Measurements from ENCODE around the gene LDLRAD2. TPM values are rescaled to one million over a fixed set of nuclear protein-coding genes. Genes with fewer than 3 reads are reported as not detected.

The LDLRAD2 gene
- total and polyA plus RNA-seq, 2 donors from 2014 or later = 0.79 TPM; not detected in 1

GRCh38 chr1:21828075-21828474 is 16.0 kb downstream of the LDLRAD2 start:
- peaks cover 0 to 18% (median 11%) of the 10 kb centered on the region in 3 donors for H3K36me3 ChIP-seq (ENCODE audit: control insufficient read depth in 2 of 3, insufficient read depth in 3 of 3, low read length in 3 of 3)
- intact Hi-C loops (cut with DNase I) = no loop called here
- no peak overlapping the region for H3K27ac ChIP-seq (ENCODE audit: low read depth in 2 of 2, low read length in 2 of 2)
- FAIRE-seq (no peak), DNase-seq (no peak)
- no peaks in the 10 kb centered on the region for H3K27me3 ChIP-seq (ENCODE audit: control insufficient read depth, insufficient read depth, low read length)
- no peak overlapping the region for H3K9ac ChIP-seq (ENCODE audit: low read length in 3 of 3)
- H3K4me3 ChIP-seq (ENCODE audit: low read length in 3 of 3) = no peak overlapping the region
- H3K4me1 ChIP-seq (ENCODE audit: control insufficient read depth in 2 of 3, insufficient read depth in 2 of 3, low read depth in 1 of 3, low read length in 3 of 3) = no peaks in the 10 kb centered on the region
- no peak for TF ChIP-seq CTCF (IDR thresholded peaks at IDR 0.05; ENCODE audit: borderline replicate concordance, extremely low read depth, insufficient read depth)
- no peaks in the 10 kb centered on the region for H3K9me3 ChIP-seq (ENCODE audit: control insufficient read depth in 2 of 3, insufficient read depth in 1 of 3, low read length in 3 of 3)

- H3K9ac ChIP-seq (ENCODE audit: low read length in 3 of 3) = no peak overlapping the region
- H3K27ac ChIP-seq (ENCODE audit: low read depth in 2 of 2, low read length in 2 of 2) = no peak overlapping the region
- H3K4me1 ChIP-seq (ENCODE audit: control insufficient read depth in 2 of 3, insufficient read depth in 2 of 3, low read depth in 1 of 3, low read length in 3 of 3) = no peaks in the 10 kb centered on the region
- peaks cover 2 to 19% (median 11%) of the 10 kb centered on the region in 3 donors for H3K36me3 ChIP-seq (ENCODE audit: control insufficient read depth in 2 of 3, insufficient read depth in 3 of 3, low read length in 3 of 3)
- FAIRE-seq (no peak), DNase-seq (peak in 1 of 5 donors; percentile 69)
- TF ChIP-seq CTCF (IDR thresholded peaks at IDR 0.05; ENCODE audit: borderline replicate concordance, extremely low read depth, insufficient read depth) = no peak
- intact Hi-C loops (cut with DNase I) = no loop called here
- no peaks in the 10 kb centered on the region for H3K27me3 ChIP-seq (ENCODE audit: control insufficient read depth, insufficient read depth, low read length)
- H3K9me3 ChIP-seq (ENCODE audit: control insufficient read depth in 2 of 3, insufficient read depth in 1 of 3, low read length in 3 of 3) = no peaks in the 10 kb centered on the region
- H3K4me3 ChIP-seq (ENCODE audit: low read length in 3 of 3) = no peak overlapping the region
These were observed 16.6 kb downstream of the LDLRAD2 start for GRCh38 chr1:21828506-21829210.

GRCh38 chr1:21829294-21829693 is 17.2 kb downstream of the LDLRAD2 start:
- no peak overlapping the region for H3K4me3 ChIP-seq (ENCODE audit: low read length in 3 of 3)
- FAIRE-seq (no peak), DNase-seq (peak in 1 of 5 donors; percentile 60)
- TF ChIP-seq CTCF (IDR thresholded peaks at IDR 0.05; ENCODE audit: borderline replicate concordance, extremely low read depth, insufficient read depth) = no peak
- H3K36me3 ChIP-seq (ENCODE audit: control insufficient read depth in 2 of 3, insufficient read depth in 3 of 3, low read length in 3 of 3) = peaks cover 8 to 22% (median 15%) of the 10 kb centered on the region in 3 donors
- intact Hi-C loops (cut with DNase I) = no loop called here
- H3K9ac ChIP-seq (ENCODE audit: low read length in 3 of 3) = no peak overlapping the region
- H3K4me1 ChIP-seq (ENCODE audit: control insufficient read depth in 2 of 3, insufficient read depth in 2 of 3, low read depth in 1 of 3, low read length in 3 of 3) = no peaks in the 10 kb centered on the region
- H3K9me3 ChIP-seq (ENCODE audit: control insufficient read depth in 2 of 3, insufficient read depth in 1 of 3, low read length in 3 of 3) = peaks cover 0 to 5% (median 0%) of the 10 kb centered on the region in 3 donors
- H3K27ac ChIP-seq (ENCODE audit: low read depth in 2 of 2, low read length in 2 of 2) = no peak overlapping the region
- no peaks in the 10 kb centered on the region for H3K27me3 ChIP-seq (ENCODE audit: control insufficient read depth, insufficient read depth, low read length)
